ENCODE measurements around the gene HTR1B. TPM values are rescaled to one million over a fixed set of nuclear protein-coding genes. Genes with fewer than 3 reads are reported as not detected.

Gene HTR1B
- polyA plus RNA-seq, 1 donor from 2014 or later = 0.19 TPM

- no peak overlapping the region for H3K4me2 ChIP-seq (ENCODE audit: low read length)
- H3K9me3 ChIP-seq (ENCODE audit: low read length) = no peaks in the 10 kb centered on the region
- no peak for TF ChIP-seq CTCF (IDR thresholded peaks at IDR 0.05; ENCODE audit: poor library complexity, severe bottlenecking)
- TF ChIP-seq TAF1 (IDR thresholded peaks at IDR 0.05; ENCODE audit: low read depth) = no peak
- no peak for TF ChIP-seq RAD21 (conservative IDR thresholded peaks at IDR 0.05)
- TF ChIP-seq EP300 (conservative IDR thresholded peaks at IDR 0.05; ENCODE audit: poor library complexity, severe bottlenecking) = no peak
Measured at GRCh38 chr6:77474286-77474956, 11.1 kb upstream of the HTR1B start.

DNA sequence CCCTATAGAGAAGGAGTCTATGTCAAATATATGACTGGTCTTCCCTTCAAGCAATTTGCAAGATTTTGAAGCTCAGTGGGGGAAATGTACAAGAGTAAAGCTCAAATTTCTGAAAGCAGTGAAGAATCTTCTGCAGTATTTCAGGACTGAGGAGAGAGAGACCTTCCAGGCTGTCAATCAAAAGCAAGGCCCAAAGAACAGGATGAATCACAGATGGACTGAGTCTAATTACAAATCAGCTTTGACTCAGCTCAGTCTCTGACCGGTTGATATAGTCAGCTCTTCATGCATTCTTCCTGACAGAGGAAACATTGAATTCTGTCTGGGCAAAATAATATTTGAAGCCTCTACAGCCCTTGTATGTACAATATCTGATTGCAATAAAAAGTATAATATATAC lies 7.7 kb upstream of the HTR1B start:
- H3K27ac ChIP-seq (ENCODE audit: low read length) = no peak overlapping the region
- H2AFZ ChIP-seq (ENCODE audit: low read depth, low read length) = no peak overlapping the region
- H3F3A ChIP-seq (ENCODE audit: insufficient read depth, low read length, poor library complexity, severe bottlenecking) = no peaks in the 10 kb centered on the region
- no peaks in the 10 kb centered on the region for H3K79me2 ChIP-seq (replicated peaks; ENCODE audit: insufficient read depth, low read length)
- TF ChIP-seq POLR2AphosphoS5 (IDR thresholded peaks at IDR 0.05) (no peak), RAD21 (conservative IDR thresholded peaks at IDR 0.05) (no peak), EZH2 (IDR thresholded peaks at IDR 0.05; ENCODE audit: borderline replicate concordance, insufficient read depth, low read length, poor library complexity, severe bottlenecking) (no peak)
- H3K9me3 ChIP-seq (ENCODE audit: low read length) = no peaks in the 10 kb centered on the region
- H3K36me3 ChIP-seq (ENCODE audit: insufficient read depth, low read length) = no peaks in the 10 kb centered on the region
- no peaks in the 10 kb centered on the region for H4K20me1 ChIP-seq (ENCODE audit: insufficient read depth)
- no peaks in the 10 kb centered on the region for H3K9me2 ChIP-seq (ENCODE audit: insufficient read depth, low read length)
- H3K4me3 ChIP-seq (ENCODE audit: low read length) = no peak overlapping the region
- no peak overlapping the region for H3K4me2 ChIP-seq (ENCODE audit: low read length)
- H3K27me3 ChIP-seq (ENCODE audit: insufficient read depth, low read depth, low read length) = peaks cover 22% of the 10 kb centered on the region
- H3K9ac ChIP-seq (ENCODE audit: low read length) = no peak overlapping the region

More at GRCh38 chr6:77474286-77474956, 11.1 kb upstream of the HTR1B start:
- Histone ChIP-seq H3K9me2 (ENCODE audit: insufficient read depth, low read length) (no peaks in the 10 kb centered on the region), H3K4me3 (ENCODE audit: low read length) (no peak overlapping the region), H3K79me2 (replicated peaks; ENCODE audit: insufficient read depth, low read length) (no peaks in the 10 kb centered on the region), H3F3A (ENCODE audit: insufficient read depth, low read length, poor library complexity, severe bottlenecking) (no peaks in the 10 kb centered on the region), H3K27ac (ENCODE audit: low read length) (no peak overlapping the region), H3K27me3 (ENCODE audit: insufficient read depth, low read depth, low read length) (no peaks in the 10 kb centered on the region), H3K9ac (ENCODE audit: low read length) (no peak overlapping the region), H2AFZ (ENCODE audit: low read depth, low read length) (no peak overlapping the region), H3K36me3 (ENCODE audit: insufficient read depth, low read length) (no peaks in the 10 kb centered on the region), H4K20me1 (ENCODE audit: insufficient read depth) (no peaks in the 10 kb centered on the region)

DNA sequence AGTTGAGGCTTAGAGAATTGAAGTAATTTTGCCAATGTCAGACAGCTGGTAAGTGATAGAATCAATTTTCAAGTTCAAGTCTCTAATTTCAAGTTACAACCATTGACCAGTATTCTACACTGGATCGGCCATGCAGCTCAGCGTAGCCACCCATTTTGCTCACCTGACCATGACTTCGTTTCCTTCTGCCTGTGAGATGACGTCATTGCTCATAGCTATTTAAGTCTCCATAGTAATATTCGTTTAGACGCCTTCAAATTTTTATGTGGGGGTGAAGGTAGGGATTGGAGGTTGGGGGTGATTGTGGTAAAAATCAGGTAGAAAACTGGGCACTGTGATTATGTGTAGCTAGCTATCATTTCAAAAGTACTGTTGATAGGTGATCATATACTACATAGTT lies 5.6 kb upstream of the HTR1B start:
- Histone ChIP-seq H4K20me1 (ENCODE audit: insufficient read depth) (no peaks in the 10 kb centered on the region), H3F3A (ENCODE audit: insufficient read depth, low read length, poor library complexity, severe bottlenecking) (no peaks in the 10 kb centered on the region), H3K36me3 (ENCODE audit: insufficient read depth, low read length) (no peaks in the 10 kb centered on the region), H3K4me2 (ENCODE audit: low read length) (no peak overlapping the region), H2AFZ (ENCODE audit: low read depth, low read length) (no peak overlapping the region), H3K79me2 (replicated peaks; ENCODE audit: insufficient read depth, low read length) (no peaks in the 10 kb centered on the region), H3K27me3 (ENCODE audit: insufficient read depth, low read depth, low read length) (peaks cover 42% of the 10 kb centered on the region), H3K9me2 (ENCODE audit: insufficient read depth, low read length) (no peaks in the 10 kb centered on the region), H3K9me3 (ENCODE audit: low read length) (no peaks in the 10 kb centered on the region), H3K4me3 (ENCODE audit: low read length) (no peak overlapping the region), H3K9ac (ENCODE audit: low read length) (no peak overlapping the region), H3K27ac (ENCODE audit: low read length) (no peak overlapping the region)
- TF ChIP-seq, protein P1, sequence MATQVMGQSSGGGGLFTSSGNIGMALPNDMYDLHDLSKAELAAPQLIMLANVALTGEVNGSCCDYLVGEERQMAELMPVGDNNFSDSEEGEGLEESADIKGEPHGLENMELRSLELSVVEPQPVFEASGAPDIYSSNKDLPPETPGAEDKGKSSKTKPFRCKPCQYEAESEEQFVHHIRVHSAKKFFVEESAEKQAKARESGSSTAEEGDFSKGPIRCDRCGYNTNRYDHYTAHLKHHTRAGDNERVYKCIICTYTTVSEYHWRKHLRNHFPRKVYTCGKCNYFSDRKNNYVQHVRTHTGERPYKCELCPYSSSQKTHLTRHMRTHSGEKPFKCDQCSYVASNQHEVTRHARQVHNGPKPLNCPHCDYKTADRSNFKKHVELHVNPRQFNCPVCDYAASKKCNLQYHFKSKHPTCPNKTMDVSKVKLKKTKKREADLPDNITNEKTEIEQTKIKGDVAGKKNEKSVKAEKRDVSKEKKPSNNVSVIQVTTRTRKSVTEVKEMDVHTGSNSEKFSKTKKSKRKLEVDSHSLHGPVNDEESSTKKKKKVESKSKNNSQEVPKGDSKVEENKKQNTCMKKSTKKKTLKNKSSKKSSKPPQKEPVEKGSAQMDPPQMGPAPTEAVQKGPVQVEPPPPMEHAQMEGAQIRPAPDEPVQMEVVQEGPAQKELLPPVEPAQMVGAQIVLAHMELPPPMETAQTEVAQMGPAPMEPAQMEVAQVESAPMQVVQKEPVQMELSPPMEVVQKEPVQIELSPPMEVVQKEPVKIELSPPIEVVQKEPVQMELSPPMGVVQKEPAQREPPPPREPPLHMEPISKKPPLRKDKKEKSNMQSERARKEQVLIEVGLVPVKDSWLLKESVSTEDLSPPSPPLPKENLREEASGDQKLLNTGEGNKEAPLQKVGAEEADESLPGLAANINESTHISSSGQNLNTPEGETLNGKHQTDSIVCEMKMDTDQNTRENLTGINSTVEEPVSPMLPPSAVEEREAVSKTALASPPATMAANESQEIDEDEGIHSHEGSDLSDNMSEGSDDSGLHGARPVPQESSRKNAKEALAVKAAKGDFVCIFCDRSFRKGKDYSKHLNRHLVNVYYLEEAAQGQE (IDR thresholded peaks at IDR 0.05; ENCODE audit: borderline replicate concordance) = no peak
- TF ChIP-seq MXI1 (conservative IDR thresholded peaks at IDR 0.05; ENCODE audit: poor library complexity, severe bottlenecking) (no peak), RAD21 (conservative IDR thresholded peaks at IDR 0.05) (no peak), EP300 (conservative IDR thresholded peaks at IDR 0.05; ENCODE audit: poor library complexity, severe bottlenecking) (no peak)
